T-cell (primary cell): ENCODE data around the gene PRIMA1. TPM values are rescaled to one million over a fixed set of nuclear protein-coding genes. Genes with fewer than 3 reads are reported as not detected.

Experiments used
- ATAC-seq, 4 experiments: fragments of 200-7000 bp in 3 of 4; fragments of 150-1000 bp in 1 of 4; cut with Tn5 transposase; replicated peaks in 1 of 4; 1 replicate in 3 of 4; 2 replicates in 1 of 4; pipeline ENCODE4 v1.10.0; 2021; ENCODE audit warnings: moderate library complexity in 3 of 4, mild to moderate bottlenecking in 2 of 4, moderate number of reproducible peaks in 1 of 4
- CTCF ChIA-PET, 2 donors: fragments of 300-600 bp; sonication (Branson Sonifier 250); formaldehyde crosslinking; loops; one replicate each; lab custom pipeline; 2022; ENCODE audit warnings: antibody characterized with exemption in 2 of 2; lab: Charles Lee
- POLR2A ChIA-PET, 2 donors: fragments of 300-600 bp; sonication (Branson Sonifier 250); formaldehyde crosslinking; loops; one replicate each; lab custom pipeline; 2022; ENCODE audit warnings: antibody characterized with exemption in 2 of 2; lab: Charles Lee
- DNase-seq, 35 experiments: peaks; one replicate each; pipeline versions ENCODE4 v3.0.0 to v3.0.0-alpha.2; 2013 to 2023
- H3K27ac ChIP-seq: one replicate; pipeline ENCODE4 v1.5.1; 2013; ENCODE audit warnings: low read length
- H3K27me3 ChIP-seq, 2 experiments: replicated peaks in 1 of 2; 1 replicate in 1 of 2; 2 replicates in 1 of 2; pipeline versions ENCODE4 v1.6.1 to v1.7.0; 2013; ENCODE audit warnings: low read length in 1 of 2, mixed read lengths in 1 of 2; ENCODE audit not compliant: control insufficient read depth in 2 of 2, insufficient read depth in 2 of 2; ENCODE audit errors: extremely low read depth in 1 of 2
- H3K36me3 ChIP-seq, 2 donors: 1 replicate in 1 of 2; 2 replicates in 1 of 2; pipeline versions ENCODE4 v1.6.1 to v1.7.0; 2013; ENCODE audit warnings: low read length in 1 of 2; ENCODE audit not compliant: control insufficient read depth in 2 of 2, insufficient read depth in 1 of 2; ENCODE audit errors: extremely low read depth in 1 of 2
- H3K4me1 ChIP-seq, 2 experiments: 1 replicate in 1 of 2; 2 replicates in 1 of 2; pipeline versions ENCODE4 v1.6.1 to v1.7.0; 2013; ENCODE audit warnings: low read length in 2 of 2, mixed read lengths in 1 of 2; ENCODE audit not compliant: insufficient read depth in 2 of 2, control insufficient read depth in 1 of 2; ENCODE audit errors: extremely low read depth in 1 of 2
- H3K4me3 ChIP-seq, 2 donors: 1 replicate in 1 of 2; 2 replicates in 1 of 2; pipeline versions ENCODE4 v1.5.1 to v1.7.0; 2013; ENCODE audit warnings: mild to moderate bottlenecking in 2 of 2, low read length in 1 of 2, moderate library complexity in 1 of 2; ENCODE audit not compliant: control insufficient read depth in 1 of 2; ENCODE audit errors: extremely low read depth in 1 of 2
- H3K9me3 ChIP-seq: 2 replicates; pipeline ENCODE4 v1.7.0; 2013
- H3K27ac Mint-ChIP-seq, 2 donors: one replicate each; pipeline ENCODE4 v1.8.0; 2020 to 2021; ENCODE audit warnings: mild to moderate bottlenecking in 2 of 2, mixed read lengths in 2 of 2
- H3K27me3 Mint-ChIP-seq, 2 donors: one replicate each; pipeline ENCODE4 v1.8.0; 2021 to 2022; ENCODE audit warnings: mixed read lengths in 2 of 2
- H3K36me3 Mint-ChIP-seq: one replicate; pipeline ENCODE4 v1.8.0; 2021; ENCODE audit warnings: mixed read lengths
- H3K4me1 Mint-ChIP-seq, 3 donors: one replicate each; pipeline ENCODE4 v1.8.0; 2020 to 2022; ENCODE audit warnings: mixed read lengths in 3 of 3, mild to moderate bottlenecking in 1 of 3
- H3K4me3 Mint-ChIP-seq, 3 donors: one replicate each; pipeline ENCODE4 v1.8.0; 2020 to 2022; ENCODE audit warnings: mild to moderate bottlenecking in 3 of 3, mixed read lengths in 3 of 3, moderate library complexity in 3 of 3
- H3K9me3 Mint-ChIP-seq, 3 donors: one replicate each; pipeline ENCODE4 v1.8.0; 2020 to 2022; ENCODE audit warnings: mixed read lengths in 3 of 3
- WGBS: methylation state at CpG from one replicate; pipeline ENCODE4 v1.1.5; 2013; ENCODE audit warnings: missing lambda C conversion rate; ENCODE audit not compliant: insufficient coverage; 5-methylcytosine and 5-hydroxymethylcytosine counted together
- total RNA-seq, 35 experiments: library from RNA in 6 of 35; stranded (reverse) in 6 of 35; fragments of 120-200 nt in 1 of 35; gene quantifications; one replicate each; pipeline versions ENCODE4 v1.2.1 to v1.2.4 and lab custom pipeline; 2013 to 2026

PRIMA1 gene
- total RNA-seq, 5 donors from 2014 or later (not counting 1 experiment from before 2014, with no cell fraction given), result not detected

GRCh38 chr14:93780813-93781400 is 7.4 kb downstream of the PRIMA1 start:
- Mint-ChIP-seq H3K27ac (no peak overlapping the region), H3K4me3 (no peak overlapping the region), H3K4me1 (no peaks in the 10 kb centered on the region), H3K9me3 (no peaks in the 10 kb centered on the region), H3K36me3 (no peaks in the 10 kb centered on the region), H3K27me3 (peaks cover 9 to 20% of the 10 kb centered on the region in 2 donors)
- no peak for DNase-seq
- Histone ChIP-seq H3K27me3 (peaks cover 3 to 13% of the 10 kb centered on the region in 2 experiments), H3K27ac (no peak overlapping the region), H3K4me3 (no peak overlapping the region), H3K36me3 (no peaks in the 10 kb centered on the region), H3K4me1 (no peaks in the 10 kb centered on the region), H3K9me3 (no peaks in the 10 kb centered on the region)
- no peak for ATAC-seq
- ChIA-PET POLR2A (no interaction called here), CTCF (no interaction called here)
- 72% methylated on average over 8 of the region's 14 CpGs for WGBS

- Mint-ChIP-seq H3K27ac (no peak overlapping the region), H3K9me3 (no peaks in the 10 kb centered on the region), H3K4me3 (no peak overlapping the region), H3K27me3 (peaks cover 0 to 12% of the 10 kb centered on the region in 2 donors), H3K4me1 (no peaks in the 10 kb centered on the region), H3K36me3 (no peaks in the 10 kb centered on the region)
- H3K4me3 ChIP-seq, result no peak overlapping the region
- DNase-seq (no peak), ATAC-seq (no peak)
- 86% methylated on average over 9 of the region's 20 CpGs for WGBS
- no peak overlapping the region for H3K27ac ChIP-seq
- peaks cover 0 to 18% of the 10 kb centered on the region in 2 experiments for H3K27me3 ChIP-seq
- no peaks in the 10 kb centered on the region for H3K9me3 ChIP-seq
- ChIA-PET POLR2A (no interaction called here), CTCF (no interaction called here)
- H3K36me3 ChIP-seq, result no peaks in the 10 kb centered on the region
- H3K4me1 ChIP-seq, result no peaks in the 10 kb centered on the region
Observed at GRCh38 chr14:93778856-93779629, 9.2 kb downstream of the PRIMA1 start.

DNA sequence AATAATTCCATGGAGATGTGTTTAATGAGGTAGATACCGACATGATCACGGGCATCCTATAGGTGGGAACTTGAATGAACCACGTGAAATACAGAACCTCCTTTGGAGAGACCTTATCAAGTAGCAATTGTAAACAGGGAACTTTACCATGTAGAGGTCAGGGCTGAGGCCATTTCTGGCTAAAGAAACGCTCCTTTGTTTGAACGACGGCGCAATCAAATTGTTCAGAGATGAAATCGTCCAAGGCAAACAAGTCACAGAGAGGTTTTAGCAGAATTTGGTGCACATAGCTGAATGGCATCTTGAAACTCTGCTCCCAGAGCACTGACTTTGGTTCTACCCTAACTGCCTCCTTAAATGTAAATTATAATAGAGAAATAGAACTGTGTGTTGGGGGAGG is 9.8 kb downstream of the PRIMA1 start:
- Mint-ChIP-seq H3K27ac (no peak overlapping the region), H3K9me3 (no peaks in the 10 kb centered on the region), H3K4me3 (no peak overlapping the region), H3K4me1 (no peaks in the 10 kb centered on the region), H3K27me3 (peaks cover 0 to 9% of the 10 kb centered on the region in 2 donors), H3K36me3 (no peaks in the 10 kb centered on the region)
- Histone ChIP-seq H3K4me1 (no peaks in the 10 kb centered on the region), H3K27me3 (peaks cover 0 to 17% of the 10 kb centered on the region in 2 experiments), H3K36me3 (no peaks in the 10 kb centered on the region), H3K9me3 (no peaks in the 10 kb centered on the region), H3K4me3 (no peak overlapping the region), H3K27ac (no peak overlapping the region)
- 85% methylated on average over 7 of the region's 8 CpGs for WGBS
- CTCF ChIA-PET, result no interaction called here
- POLR2A ChIA-PET, result no interaction called here
- no peak for ATAC-seq
- no peak for DNase-seq

DNA sequence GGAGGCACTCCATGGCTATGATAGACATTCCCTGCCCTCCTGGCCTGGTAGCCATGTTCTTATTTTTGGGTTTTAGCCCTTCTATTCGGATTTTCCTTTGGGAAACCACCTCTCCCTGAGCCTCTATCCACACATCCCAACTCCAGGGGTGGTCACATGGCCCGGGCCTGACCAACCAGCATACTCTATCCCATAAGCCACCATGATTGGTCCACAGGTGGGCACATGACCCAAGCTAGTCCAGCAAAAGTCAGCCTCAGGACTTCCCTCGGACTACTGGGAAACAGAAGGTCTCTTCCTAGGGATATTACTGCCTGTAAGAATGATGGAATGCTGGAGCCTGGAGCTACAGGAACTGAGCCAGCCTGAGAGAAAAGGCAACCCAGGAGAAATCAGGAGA is 12.5 kb downstream of the PRIMA1 start:
- no peaks in the 10 kb centered on the region for H3K36me3 ChIP-seq
- H3K9me3 ChIP-seq, result no peaks in the 10 kb centered on the region
- no peak for DNase-seq
- Mint-ChIP-seq H3K9me3 (no peaks in the 10 kb centered on the region), H3K4me3 (no peak overlapping the region), H3K36me3 (no peaks in the 10 kb centered on the region), H3K27ac (no peak overlapping the region), H3K27me3 (peaks cover 2 to 5% of the 10 kb centered on the region in 2 donors), H3K4me1 (no peaks in the 10 kb centered on the region)
- H3K4me3 ChIP-seq, result no peak overlapping the region
- no peak overlapping the region for H3K27ac ChIP-seq
- H3K4me1 ChIP-seq, result no peaks in the 10 kb centered on the region
- ChIA-PET CTCF (no interaction called here), POLR2A (no interaction called here)
- WGBS, result 31% methylated on average over 3 of the region's 3 CpGs
- peaks cover 0 to 20% of the 10 kb centered on the region in 2 experiments for H3K27me3 ChIP-seq
- no peak for ATAC-seq

GRCh38 chr14:93775158-93775557 is 13.1 kb downstream of the PRIMA1 start:
- no peaks in the 10 kb centered on the region for H3K4me1 ChIP-seq
- DNase-seq (no peak), ATAC-seq (no peak)
- WGBS, result 68% methylated on average over 2 of the region's 2 CpGs
- peaks cover 0 to 20% of the 10 kb centered on the region in 2 experiments for H3K27me3 ChIP-seq
- Mint-ChIP-seq H3K36me3 (no peaks in the 10 kb centered on the region), H3K27ac (no peak overlapping the region), H3K27me3 (peaks cover 5 to 9% of the 10 kb centered on the region in 2 donors), H3K4me3 (no peak overlapping the region), H3K9me3 (no peaks in the 10 kb centered on the region), H3K4me1 (no peaks in the 10 kb centered on the region)
- CTCF ChIA-PET, result no interaction called here
- H3K9me3 ChIP-seq, result no peaks in the 10 kb centered on the region
- H3K36me3 ChIP-seq, result no peaks in the 10 kb centered on the region
- H3K27ac ChIP-seq, result no peak overlapping the region
- POLR2A ChIA-PET, result no interaction called here
- H3K4me3 ChIP-seq, result no peak overlapping the region

GRCh38 chr14:93772263-93772662 is 16.0 kb downstream of the PRIMA1 start:
- POLR2A ChIA-PET, result no interaction called here
- Mint-ChIP-seq H3K36me3 (no peaks in the 10 kb centered on the region), H3K27me3 (peaks cover 7 to 16% of the 10 kb centered on the region in 2 donors), H3K4me1 (no peaks in the 10 kb centered on the region), H3K9me3 (no peaks in the 10 kb centered on the region), H3K27ac (no peak overlapping the region), H3K4me3 (no peak overlapping the region)
- H3K27me3 ChIP-seq, result peaks cover 0 to 24% of the 10 kb centered on the region in 2 experiments
- DNase-seq, result no peak
- 80% methylated on average over 5 of the region's 5 CpGs for whole genome bisulfite sequencing
- H3K36me3 ChIP-seq, result no peaks in the 10 kb centered on the region
- no peaks in the 10 kb centered on the region for H3K4me1 ChIP-seq
- H3K4me3 ChIP-seq, result no peak overlapping the region
- H3K27ac ChIP-seq, result no peak overlapping the region
- no peaks in the 10 kb centered on the region for H3K9me3 ChIP-seq
- no peak for ATAC-seq
- CTCF ChIA-PET, result no interaction called here
